NCI-H1436 (cell line): ENCODE results near the gene UNKL.
A peak's percentile ranks its signal among the peaks of the same experiment; 100 is the strongest.

Experiments used
- DNase-seq: peaks from one replicate; lab custom pipeline; 2025; lab: John Stamatoyannopoulos, UW

UNKL gene

DNA sequence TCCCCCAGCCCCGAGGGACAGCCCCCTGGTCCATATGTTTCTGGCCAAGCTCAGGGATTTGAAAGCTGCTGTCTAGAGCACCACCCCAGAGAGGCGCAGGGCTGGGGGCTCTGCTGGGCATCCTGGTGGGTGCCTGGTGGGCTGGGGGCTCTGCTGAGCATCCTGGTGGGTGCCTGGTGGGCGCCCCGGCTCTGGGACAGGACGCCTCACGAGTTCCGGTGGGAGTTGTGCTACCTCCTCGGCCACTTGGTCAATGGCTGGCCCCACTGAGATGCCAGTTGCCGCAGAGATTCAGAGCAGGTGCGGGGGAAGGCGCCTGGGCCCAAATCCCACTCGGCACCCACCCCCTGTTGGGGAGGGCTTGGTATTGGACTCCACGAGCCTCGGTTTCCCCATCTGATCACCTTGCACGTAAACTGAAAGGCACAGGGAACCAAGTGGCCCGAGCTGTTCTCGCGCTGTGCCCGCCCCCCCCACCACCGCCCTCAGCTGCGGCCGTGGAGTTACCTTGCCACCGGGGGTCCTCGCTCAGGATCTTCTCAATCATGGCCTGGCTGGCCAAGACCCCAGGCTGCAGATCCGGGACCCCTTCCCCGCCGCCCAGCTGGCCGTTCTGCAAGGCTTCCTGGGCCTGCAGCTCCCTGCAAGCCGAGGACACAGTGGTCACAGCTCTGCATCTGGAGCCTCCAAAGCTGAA is 13.3 kb downstream of the UNKL start:
- DNase-seq: no peak

DNA sequence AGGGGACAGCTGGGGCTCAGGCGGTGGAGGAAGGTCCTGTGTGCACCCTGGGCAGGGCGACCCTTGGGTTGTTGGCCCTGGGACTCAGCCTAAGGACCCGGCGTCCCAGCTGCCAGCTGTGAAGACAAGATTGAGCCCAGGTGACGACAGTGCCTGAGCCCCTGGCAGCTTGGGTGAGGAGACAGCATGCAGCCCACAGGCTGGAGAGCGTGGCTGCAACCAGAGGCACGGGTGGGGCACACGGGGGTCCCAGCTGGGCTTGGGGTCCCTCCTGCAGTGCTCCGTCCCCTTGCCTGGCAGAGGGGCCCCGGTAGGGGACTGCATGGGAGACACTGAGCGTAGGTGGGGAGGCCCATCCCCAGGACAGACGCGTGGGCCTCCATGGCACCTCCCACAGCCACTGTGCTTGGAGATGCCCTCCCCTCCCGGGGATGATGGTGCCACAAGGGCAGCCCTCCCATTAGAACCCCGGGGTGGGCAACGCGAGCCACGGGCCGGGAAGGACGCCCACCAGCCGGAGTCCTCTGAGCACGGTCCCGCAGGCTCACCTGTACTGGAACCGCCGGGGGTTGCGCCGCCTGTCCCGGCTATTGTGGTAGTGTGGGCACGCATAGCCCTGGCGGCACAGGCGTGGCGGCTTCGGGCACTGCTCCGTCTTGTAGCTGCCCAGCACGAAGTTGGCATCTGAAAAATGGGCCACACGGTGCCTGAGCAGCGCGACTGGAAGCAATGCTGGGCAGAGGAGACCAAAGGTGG is 15.5 kb downstream of the UNKL start:
- no peak for DNase-seq

DNA sequence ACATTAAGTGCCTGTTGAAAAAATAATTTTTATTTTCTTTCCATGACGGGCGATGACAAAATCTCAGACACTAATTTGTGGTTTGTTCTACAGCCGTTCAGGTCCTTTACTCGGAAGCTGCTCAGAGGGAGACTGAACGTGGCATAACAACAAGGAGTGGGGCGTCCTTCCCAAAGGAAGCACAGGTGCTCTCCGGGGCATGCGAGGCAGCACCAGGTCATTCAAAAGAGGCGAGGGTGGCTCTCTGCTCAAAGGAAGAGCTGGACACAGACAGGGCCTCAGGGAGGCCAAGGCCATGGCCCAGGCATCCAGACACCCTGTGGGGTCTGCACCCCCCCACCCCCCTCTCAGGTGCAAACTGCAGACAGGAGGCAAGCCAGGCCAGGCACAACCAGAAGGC is 16.2 kb downstream of the UNKL start:
- DNase-seq: no peak

DNA sequence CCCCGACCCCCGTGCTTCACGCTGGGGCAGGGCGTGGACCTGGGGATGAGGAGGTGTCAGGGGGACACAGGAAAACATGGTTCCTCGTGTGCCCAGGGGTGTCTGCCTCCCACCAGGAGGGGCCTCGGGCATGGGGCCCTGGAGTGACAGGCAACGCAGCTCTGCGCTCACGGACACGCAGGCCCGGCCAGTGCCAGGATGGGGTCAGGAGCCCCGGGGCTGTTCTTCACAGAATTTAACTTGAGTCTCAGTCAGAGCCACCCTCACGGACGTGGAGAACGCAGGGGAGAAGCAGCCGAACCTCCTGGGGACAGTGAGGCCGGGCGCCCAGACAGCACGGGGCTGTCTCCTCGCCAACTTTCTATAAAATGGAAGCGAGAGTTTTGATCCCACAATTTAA is 16.7 kb downstream of the UNKL start:
- DNase-seq: no peak

DNA sequence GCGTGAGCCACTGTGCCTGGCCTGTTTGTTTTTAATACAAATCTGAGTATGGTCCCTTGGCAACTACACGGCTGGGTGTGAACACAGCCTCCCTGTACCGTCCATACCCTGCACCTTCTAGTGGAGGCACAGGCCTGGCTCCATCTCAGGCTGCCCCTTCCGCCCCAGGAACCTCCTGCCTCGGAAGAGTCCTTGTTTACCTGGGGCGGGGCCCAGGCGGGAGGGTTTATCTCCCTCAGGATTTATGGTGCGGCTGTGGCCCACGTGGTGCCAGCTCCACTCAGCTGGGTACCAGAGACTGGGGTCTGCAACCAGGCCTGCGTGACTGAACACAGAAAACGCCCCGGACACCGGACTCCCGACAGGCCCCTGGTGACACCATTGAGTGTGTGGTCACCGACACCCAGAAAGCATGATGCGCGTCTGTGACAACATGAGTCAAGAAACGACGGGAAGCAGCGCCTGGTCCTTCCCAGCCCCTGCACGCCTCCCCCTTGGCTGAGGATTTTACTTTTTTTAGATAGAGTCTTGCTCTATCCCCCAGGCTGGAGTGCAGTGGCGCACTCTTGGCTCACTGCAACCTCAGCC is 19.0 kb downstream of the UNKL start:
- no peak for DNase-seq

DNA sequence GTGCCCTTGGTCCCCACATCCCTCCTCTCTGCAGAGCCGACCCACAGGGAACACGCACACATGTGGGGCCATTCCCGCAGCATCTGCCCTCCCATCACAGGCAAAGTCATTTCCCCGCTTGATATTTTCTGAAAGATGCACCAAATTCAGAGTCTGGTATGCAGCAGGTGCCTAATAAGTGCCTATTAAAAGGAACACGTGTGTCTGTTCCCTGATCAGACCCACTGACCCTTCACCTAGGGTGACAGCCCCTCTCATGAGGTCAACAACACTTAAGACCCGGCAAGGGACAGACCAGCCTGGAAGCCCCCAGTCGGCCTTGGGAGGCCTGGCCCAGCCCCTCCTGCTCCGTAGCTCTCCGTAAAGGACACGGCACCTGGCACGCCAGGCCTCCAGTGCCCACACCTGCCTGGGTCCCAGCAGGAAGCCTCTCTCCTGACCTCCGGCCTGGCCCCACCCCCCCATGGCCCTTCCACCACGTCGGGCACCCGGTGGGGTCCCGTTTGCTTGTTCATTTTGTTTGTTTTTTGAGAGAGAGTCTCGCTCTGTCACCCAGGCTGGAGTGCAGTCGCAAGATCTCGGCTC is 20.0 kb downstream of the UNKL start:
- no peak for DNase-seq

DNA sequence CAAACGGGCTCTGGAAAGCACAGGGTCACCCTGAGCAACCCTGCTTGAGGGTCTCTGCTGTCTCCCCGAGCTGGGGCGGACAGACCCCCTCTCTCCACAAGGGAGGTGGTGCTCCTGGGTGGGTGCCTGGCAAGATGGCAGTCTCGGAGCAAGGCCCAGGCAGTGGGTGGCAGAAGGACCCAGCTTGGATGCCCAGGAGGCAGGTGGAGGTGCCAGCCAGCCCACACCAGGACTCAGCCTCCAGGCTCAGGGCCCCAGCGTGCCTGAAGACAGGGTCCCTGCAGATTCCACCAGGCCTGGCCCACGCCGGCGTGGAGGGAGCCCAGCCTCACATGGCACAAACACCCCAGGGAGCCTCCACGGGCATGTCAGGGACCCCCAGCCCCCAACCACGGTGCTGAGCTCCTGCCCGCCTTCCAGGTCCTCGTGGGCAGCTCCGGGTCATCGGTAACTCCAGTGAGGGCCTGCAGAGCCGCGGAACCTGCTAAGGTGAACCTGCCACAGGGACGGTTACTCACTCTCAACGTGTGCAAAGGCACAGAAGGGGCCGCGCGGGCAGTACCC is 20.8 kb downstream of the UNKL start:
- no peak for DNase-seq

DNA sequence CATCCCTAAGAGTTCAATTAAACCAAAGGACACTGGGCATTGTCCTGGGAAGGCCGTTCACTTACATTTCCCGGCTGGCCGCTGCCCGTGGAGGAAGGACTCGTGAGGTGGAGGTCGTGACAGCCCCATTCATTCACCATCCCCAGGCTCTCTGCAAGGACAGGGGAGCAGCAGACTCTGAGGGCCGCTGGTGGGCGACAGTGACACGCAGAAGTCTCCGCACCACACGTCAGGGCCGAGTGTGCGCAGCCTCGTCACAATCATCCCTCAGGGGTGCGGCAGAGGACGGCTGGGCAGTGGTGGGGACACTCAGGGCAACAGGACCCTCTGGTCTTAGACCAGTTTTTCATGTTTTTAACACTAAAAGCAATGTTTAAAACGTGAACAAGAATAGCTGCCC is 21.7 kb downstream of the UNKL start:
- no peak for DNase-seq

DNA sequence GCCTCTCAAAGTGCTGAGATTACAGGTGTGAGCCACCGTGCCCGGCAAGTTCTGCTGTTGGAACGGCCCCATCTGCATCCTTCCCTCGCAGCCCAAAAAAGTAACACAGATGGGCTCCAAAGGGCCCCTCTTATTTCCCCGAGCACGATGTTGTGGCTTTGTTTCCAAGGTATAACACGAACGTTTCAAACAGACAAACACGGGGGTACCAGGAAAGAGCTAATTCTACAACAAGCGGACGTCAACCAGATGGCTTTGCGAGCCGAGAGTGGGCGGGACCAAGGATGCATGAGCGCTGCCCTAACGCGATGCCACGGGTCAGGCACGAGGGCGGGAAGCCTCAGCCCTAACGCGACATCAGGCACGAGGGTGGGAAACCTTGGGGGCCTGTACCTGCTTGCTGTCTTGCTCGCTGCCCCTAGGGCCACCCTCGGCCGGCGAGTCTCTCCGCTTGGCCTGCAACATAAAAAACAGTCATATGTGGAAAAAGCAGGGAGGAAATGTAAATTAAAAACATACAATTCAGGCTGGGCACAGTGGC is 24.2 kb downstream of the UNKL start:
- no peak for DNase-seq

DNA sequence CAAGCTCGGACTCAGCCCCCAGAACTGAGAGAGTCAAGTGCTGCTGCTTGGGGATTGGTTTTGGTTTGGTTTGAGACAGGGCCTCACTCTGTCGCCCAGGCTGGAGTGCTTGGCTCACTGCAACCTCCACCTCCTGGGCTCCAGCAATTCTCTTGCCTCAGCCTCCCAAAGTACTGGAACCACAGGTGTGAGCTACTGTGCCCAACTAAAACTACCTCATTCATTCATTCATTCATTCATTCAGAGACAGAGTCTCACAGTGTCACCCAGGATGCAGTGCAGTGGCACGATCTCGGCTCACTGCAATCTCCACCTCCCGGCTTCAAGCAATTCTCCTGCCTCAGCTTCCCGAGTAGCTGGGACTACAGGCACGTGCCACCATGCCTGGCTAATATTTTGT is 24.7 kb downstream of the UNKL start:
- no peak for DNase-seq

DNA sequence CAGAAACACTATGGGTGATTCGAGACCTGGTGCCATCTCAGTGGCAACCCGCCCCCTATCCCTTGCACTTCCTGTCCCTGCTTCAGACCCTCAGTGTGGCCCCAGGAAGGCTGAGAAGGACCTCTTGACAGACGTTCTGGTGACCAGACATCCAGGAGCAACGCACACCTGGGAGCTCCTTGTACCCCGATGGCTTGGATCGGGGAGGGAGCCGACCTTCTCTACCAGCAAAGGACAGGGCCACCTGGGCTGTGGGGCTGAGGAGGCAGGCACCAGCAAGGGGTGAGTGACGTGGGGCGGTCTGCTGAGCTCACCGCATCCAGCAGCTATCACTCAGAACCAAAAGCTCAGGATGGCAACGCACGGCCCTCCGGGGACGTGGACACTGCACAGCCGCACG is 27.2 kb downstream of the UNKL start:
- no peak for DNase-seq

DNA sequence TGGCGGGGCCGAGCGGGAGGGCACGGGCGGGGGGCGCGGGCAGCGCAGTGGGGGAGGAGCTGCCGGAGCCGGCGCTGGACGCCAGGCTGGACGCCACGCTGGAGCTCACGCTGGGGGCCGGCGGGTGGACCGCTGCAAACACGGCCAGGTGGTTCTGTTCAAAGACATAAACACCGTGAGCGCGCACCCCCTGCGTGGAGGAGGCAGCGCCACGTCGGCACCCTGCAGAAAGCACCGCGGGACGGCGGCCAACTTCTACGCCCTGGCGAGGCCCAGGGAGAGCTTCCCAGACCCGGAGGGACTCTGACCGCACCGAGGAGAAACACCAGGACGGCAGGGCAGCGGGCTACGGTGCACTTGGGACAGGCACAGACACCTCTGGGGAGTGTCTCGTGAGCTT is 29.3 kb downstream of the UNKL start:
- no peak for DNase-seq

DNA sequence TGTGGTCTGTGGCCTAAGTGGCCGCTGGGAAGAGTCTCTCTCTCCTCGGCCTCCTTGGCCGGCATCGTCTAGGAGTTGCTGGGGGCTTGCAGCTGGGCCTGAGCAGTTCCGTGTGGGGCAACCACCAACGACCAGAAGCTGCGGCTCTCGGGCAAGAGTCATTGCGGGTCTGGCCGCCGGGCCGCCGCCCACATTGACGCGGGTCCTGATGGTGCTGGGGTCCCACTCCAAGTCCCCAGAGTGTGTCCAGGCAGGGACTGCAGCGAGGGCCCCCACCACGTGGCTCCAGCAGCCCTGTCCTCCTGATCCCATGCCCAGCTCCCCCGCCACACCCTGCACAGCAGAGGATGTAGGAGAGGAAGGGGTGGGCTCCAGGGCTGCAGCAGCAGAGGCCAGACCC is 30.9 kb downstream of the UNKL start:
- no peak for DNase-seq

DNA sequence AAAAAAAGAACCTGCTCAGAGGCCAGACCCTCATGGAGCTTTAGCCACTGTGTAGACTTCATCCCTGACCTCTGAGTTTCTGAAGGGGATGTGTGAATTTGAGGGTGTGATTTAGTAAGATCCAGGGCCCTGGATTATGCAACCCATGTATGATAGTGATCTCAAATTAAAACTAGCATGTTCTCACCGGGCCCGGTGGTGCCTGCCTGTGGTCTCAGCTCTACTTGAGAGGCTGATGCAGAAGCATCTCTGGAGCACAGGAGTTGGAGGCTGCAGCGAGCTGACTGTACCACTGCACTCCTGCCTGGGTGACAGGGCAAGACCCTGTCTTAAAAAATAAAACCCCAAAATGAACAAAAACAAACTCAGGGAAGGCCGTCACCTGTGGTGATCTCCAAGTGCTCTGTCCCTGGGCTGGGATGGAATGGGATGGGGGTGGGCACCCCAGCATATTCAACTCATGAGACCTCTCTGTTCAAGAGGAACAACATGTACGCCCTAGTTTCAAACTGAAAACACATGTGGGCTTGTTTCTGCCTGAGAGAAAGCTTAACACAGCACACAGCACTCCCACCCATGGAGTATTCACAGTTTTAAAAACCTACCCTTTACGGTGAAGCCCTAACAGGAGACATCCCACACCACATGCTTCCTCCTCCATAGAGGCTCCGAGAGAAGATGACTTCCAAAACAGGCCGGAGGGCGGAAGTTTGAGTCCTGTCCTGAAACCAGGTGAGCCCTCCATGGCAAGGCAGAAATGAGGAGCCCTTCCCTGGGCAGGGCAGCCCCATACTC is 32.7 kb downstream of the UNKL start:
- no peak for DNase-seq

DNA sequence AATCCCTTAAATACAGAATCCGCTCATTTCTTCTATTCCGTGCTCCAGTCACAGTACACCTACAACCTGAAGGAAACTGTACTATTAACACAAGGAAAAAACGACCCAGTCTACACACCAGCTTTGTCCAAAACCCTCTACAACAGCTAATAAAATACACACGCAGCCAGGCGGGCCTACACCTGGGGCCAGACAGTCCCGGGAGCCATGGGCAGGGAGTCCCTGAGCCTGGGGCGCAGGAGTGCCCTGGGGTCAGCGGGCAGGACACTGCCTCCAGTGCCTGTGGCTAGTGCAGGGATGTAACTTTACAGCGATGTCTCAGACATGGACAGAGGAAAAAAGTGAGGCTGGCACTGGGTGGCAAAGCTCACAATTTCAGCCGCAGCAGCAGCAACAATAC is 34.3 kb downstream of the UNKL start:
- no peak for DNase-seq

DNA sequence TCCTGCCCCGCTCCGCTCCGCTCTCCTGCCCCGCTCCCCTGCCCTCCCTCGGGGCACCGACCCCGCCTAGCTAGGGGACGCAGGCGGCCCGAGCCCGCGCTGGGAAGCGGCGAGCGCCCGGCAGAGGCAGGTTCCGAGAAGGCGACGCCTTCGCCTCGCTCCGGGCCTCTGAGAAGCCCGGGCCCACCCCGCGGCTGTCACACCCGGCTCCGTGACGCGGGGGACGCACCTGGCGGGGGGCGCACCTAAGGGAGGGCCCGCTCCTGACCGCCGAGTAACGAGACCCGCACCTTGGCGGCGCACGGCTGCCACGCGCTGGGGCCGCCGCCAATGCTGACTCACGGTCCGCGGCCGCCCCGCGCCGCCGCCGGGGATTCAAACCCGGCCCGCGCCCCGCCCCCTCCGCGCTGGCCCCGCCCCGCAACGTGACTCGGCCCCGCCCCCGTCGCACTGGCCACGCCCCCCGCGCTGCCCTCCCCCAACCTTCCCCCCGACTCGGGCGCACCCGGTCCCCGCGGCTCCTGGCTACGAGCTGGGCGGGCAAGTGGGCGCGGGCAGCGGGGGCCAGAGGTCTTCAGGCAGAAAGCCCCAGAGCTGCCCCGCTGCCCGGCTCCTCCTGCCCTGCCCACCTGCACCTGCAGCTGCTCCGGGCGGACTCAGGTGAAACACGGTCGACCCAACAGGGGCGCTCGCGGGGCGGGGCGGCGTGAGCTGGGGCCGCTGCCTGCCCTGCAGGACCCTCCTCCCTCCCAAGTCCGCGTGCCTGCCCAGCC is 35.0 kb downstream of the UNKL start:
- peak; percentile 43 for DNase-seq

DNA sequence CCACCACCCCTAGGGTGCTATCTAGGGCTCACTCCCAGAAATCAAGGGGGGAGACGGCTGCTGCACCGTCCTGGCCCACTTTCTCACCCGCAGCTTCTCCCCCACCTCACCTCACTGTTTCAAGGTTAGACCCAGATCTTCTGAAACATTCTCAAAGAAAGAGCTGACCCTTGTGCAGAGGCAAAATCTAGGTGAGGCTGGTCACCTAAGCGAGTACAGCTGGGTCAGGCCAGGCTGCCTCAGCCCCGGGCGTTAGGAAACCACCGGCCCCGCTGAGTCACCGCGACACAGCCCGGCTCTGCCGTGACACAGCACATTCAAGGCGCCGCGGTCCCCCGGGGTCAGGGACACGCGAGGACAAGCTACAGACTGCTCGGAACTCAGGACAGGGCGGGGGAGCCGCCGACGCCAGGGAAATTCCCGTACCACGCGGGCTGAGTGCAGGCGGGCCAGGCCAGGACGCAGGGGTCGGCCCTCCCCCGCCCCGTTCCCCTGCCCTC is 35.6 kb downstream of the UNKL start:
- DNase-seq: peak; percentile 37

DNA sequence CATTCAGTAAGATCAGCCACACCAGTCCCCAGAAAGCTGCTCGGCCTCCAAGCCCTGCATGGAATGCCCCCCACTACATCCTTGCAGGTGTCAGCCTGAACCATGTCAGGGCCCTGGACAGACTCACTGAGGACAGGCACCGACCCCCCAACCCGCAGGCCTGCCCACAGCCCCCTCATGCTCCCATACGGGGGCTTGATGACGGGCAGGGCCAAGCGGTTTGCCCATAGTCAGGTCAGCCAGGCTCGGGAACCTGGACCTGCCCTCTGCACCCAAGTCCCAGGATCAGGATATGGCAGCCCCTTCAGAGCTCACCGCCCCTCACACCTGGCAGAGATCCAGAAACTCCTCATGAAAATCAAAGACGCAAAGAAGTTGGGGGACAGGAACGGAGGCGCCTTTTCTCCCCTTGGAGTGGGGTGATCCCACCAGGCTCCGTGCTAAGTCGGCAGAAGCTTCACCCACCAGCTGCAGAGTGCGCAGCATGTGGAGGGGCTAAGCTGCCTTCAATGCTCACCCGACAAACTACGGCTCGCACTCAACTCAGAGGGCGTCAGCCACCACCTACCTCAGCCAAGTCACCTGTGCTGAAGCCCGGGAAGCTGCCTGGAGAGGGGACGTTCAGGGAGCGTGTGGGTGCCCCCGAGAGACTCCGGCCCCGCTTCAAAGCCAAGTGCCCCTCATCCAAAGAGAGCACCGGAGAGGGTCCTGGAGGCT is 36.3 kb downstream of the UNKL start:
- DNase-seq: no peak

DNA sequence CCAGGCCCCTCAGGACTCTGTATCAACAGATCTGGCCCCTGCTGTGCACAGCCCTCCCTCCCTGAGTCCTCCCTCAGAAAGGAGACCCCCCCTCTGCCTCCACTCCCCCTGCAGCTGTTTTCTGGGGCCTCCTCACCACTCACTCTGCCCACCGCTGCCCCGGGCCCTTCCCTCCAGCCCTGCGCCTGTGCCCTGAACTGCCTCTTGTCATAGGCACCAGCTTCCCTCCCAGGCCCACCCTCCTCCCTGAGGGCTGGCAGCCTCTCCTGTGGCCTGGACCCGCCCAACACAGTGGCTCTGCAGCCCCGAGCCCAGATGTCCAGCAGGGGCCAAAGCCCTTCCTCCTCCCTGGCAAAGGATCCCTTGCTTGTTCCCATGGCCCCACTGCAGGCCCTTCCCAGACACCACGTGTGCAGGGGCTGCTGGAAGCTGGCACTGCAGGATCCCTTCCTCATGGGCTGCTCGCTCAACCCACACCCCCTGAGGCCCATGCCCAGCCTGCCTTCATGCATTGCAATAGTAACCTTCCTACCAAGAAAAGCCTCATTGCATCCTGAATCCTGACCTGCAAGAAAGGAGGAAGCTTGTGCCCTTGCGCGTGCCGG is 37.0 kb downstream of the UNKL start:
- no peak for DNase-seq
